Superior temporal gyrus (tissue), 1 donor: Measurements from ENCODE around the gene DCST2.

Experiments used
- DNase-seq: peaks from one replicate; pipeline ENCODE4 v3.0.0-alpha.2; 2016; ENCODE audit errors: extremely low spot score

The DCST2 gene

DNA sequence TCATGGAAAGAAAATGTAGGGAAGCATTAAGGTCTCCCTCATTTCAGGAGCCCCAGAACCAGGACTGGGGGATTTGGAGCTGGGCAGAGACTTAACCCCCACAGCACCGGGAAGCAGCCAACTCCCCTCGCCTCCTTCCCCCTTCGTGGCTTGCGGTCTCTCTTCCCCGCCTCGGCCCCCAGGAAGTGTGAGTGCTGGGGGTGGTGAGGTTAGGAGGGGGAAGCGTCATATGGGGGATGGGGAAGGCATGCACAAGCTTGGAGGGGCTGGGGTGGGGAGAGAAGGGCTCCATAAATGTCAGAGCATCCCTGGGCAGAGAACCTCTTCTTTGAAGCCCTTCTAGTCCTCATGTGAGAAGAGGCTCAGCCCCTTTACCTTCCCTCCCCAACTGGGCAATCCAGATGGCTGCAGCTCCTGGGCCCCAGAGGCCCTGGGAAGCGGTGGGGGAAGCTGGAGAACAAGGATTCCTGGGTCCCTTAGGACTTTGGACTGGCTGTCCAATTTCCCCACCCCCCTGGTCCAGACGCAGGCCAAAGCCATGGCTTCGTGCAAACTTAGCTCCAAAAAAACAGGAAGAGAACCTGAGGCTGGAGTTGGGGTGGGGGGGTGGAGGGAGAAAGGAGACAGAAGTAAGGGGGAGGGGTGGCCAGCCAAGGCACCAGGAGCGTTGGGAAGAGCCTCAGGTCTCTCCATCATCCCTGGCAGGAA, 23.2 kb downstream of the DCST2 start:
- DNase-seq: no peak

GRCh38 chr1:155009742-155010141, 23.8 kb downstream of the DCST2 start:
- DNase-seq: no peak

DNA sequence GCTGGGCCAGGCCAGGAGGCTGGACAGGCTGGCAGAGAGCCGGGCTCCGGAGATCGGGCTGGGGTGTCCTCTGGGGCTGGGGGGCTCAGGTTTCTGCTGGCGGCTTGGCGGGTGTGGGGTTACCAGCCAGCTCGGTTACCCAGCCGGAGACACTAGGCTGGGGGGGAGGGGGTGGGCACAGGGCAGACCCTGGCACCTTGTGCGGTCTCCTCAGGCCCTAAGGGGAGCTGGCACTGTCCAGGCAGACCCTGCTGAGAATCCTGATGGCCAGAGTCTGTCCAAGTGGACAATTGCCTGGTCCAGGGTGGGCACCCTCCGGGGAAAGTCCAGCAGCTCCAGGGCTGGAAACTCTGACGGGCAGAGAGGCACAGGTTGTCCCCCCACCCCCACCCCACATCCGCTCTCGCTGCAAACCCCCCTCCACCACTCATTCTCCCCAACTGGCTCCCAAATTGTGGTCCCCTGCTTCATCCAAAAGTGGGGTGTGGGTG, 24.3 kb downstream of the DCST2 start:
- no peak for DNase-seq

GRCh38 chr1:155008015-155008941, 25.3 kb downstream of the DCST2 start:
- no peak for DNase-seq

DNA sequence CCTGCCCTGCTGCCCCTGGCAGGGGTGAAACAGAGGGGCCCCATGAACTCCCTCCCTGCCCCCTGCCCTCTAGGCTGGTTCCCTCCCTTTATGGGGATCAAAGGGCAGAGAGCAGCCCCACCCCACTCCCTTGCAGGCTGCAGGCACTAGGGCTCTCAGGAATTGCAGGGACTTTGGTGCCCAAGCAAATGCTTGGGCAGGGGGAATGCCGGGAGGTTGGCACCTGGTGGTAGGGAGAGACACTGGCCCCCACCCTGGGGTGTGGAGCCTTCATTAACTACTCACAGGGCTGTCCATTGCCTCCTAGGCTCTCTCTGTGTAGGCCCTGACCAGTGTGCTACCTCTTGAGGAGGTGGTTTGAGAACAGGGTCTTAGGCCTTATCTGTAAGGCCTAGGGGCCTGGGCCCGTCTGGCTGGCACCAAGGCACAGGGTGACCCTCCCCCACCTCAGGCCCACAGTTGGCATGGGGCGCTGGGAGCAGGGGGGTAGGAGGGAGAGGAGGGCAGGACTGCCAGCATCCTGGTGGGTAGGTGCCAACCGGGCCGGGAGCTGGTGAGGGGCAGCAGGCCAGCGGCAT, 26.2 kb downstream of the DCST2 start:
- DNase-seq: no peak

- DNase-seq: peak; percentile 76
Measured at GRCh38 chr1:155006601-155007101, 26.9 kb downstream of the DCST2 start.

- DNase-seq: peak; percentile 42
Measured at GRCh38 chr1:155005076-155006011, 28.2 kb downstream of the DCST2 start.

- peak; percentile 69 for DNase-seq
Measured at GRCh38 chr1:155004352-155005075, 29.1 kb downstream of the DCST2 start.

DNA sequence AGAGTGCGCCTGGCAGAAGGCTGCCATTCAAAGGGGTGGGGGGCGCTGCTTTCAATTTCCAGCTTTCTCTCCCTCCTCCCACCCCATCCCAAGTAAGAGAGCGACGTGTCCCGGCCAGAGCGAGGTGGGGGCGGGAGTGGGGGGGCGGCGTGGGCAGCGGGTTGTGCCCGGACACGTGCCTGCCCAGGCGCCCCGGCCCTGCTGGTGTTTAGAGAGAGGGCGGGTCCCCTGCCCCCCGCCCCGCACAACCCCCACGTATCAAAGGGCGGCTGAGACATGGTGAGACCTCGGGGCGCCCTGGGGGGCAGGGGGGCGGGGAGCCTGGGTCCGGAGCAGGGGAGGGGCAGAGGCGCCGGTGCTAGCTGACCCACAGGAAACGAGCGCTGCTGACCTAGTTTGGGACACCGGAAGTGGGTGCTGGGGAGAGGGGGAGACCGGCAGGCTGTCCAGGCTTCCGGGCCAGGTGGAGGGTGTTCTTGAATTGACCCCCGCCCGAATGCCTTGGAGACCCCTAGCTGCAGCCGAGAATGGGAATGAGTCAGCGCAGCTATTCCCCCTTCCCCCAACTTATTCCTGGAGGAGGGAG, 29.7 kb downstream of the DCST2 start:
- DNase-seq: peak; percentile 50

DNA sequence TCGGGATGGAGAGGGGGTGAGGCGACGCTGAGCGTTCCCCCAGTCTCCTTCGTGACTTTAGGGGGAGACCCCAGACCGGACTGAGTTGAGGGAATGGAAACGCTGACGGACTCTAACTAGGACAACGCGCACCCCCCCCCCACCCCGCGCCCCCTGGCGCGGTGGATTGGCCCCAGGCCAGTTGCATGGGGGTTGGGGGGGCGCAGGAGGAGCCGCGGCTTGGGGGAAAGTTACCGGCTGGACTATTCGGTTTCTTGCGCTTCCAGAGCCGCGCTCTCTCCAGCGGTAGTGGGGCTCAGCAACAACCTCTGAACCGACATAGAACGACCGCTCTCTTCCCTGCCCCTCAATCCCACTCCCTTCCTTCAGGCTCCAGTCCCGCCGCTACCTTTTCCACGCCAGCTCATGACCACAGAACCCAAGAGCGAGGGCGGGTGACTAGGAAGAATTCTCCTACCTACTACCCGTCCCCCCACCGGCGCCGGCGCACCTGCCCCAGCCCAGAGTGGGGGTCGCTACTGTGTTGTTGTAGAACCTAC, 30.3 kb downstream of the DCST2 start:
- peak; percentile 38 for DNase-seq

DNA sequence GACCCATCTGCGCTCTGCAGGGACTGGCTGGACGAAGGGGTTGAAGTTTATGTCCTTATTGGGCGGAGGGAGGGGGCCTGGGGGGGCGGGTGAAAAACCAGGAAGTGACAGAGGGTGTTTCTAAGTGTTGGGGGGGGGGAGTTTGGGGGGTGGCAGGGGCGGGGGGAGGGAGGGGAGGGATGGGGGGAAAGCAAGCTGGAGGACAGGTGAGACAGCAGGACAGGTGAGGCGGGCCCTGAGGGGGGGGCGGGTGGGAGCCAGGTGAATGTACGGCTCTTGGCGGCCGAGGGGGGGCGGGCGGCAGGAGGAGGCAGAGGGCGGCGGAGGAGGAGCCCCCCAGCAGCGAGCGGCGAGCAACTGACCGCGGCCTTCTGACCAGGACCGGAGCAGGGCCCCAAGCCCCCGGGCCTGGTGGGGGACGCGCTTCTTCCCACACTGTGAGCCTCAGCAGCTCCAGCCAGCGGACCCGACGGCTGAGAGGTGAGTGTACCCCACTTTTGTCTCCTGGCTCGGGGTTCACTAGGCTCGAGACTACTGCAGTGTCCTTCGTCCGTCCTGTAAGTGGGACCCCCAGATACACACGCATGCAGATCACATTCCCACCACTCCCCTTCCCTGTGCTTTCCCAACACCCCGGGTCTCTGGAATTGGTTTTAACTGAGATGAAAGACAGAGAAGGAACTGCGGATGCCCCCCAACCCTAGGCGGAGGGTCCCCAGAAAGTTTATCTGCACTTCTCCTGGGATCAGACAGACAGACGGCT, 30.9 kb downstream of the DCST2 start, which contains the start of gene ZBTB7B:
Gene ZBTB7B (plus strand): TSS at position 339 of the 763 bp plus-strand sequence. CDS start 11,859 bp downstream, outside the sequence.
- DNase-seq: peak; percentile 43

- DNase-seq: peak; percentile 97
Measured at GRCh38 chr1:155001675-155002463, 31.7 kb downstream of the DCST2 start.

DNA sequence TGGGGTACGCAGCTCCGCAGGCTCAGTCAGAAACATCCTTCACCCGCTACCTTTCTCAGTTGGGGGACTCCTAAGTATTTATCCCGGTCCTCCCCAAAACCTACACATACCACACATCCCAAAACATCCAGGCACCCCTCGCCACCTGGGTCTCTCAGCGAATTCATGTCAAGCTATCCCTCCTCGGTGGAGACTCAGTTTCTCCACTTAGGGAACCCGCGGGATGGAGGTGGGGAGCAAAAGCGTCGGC, 32.2 kb downstream of the DCST2 start:
- DNase-seq: peak; percentile 73

DNA sequence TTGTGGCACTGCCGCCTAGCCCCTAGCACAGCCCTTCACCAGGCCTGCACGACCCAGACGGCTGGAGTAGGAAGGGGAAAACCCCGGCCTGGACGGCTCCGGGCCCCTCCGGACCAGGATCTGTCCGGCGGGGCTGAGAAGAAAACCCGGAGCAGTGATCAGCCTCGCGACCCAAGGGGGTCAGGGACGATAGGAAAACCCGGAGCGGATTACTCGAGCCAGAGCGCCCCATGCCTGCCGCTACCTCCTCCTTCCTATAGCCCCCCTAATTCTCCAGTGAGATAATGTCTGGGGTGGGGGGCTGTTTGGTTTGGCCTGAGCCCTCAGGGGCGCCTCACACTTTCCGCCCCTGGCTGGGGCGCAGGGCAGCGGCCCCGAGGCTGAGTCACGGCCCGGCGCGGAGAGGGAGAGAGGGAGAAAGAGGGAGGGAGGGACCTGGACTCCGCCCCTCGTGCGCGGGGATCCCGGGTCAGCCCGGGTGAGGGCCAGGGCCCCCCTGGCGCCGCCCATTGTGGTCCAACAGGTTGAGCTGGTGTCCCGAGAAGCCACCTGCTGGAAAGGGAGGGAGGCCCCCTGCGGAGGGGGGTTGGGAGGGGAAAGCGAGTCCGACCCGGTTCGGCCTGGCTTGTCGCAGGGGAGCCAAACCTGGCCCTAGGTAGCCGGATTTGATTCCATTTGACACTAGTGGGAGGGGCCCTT, 32.7 kb downstream of the DCST2 start:
- peak; percentile 90 for DNase-seq

GRCh38 chr1:155000411-155000725, 33.2 kb downstream of the DCST2 start:
- peak; percentile 23 for DNase-seq

DNA sequence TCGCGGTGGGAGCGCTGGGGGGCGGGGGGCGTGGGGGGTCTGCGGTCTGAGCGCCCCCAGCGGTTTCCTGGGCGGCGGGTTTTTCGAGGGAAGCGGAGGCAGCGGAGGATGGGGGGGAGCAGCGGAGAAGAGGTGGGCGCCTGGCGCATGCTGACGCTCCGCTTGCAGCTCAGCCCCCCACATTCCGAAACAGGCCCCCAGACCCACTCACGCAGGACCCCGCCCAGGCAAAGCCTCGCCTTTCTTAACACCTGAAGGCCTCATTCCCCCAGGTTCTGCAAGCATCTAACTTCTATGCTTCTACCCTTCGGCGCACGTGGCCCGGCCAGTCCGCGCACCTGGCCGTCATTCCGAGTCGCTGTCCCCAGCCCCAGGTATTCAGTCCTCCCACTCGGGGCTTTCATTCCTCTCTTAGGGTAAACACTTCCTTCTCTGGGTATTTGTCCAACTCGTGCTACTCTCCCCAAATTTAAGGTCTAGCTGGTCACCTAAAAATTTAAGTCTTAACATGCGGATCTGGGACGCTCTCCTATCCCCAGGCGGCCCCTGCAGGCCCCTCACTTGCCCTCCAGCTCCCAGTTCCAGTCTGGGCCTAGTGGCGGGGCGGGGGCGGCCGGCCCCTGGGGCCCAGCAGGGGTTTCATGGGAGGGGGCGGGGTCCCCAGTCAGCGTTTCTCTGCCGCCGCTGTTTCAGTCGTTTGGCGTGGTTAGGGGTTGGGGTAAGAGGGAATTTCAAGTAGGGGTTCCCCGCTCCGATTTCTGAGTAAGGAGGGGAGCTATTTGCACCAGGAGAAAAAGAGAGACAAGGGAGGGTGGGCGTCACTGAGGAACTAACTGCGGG, 33.8 kb downstream of the DCST2 start:
- DNase-seq: peak; percentile 17
